Measurements from ENCODE around the gene MRPL36. TPM values are rescaled to one million over a fixed set of nuclear protein-coding genes. Genes with fewer than 3 reads are reported as not detected.

Gene MRPL36
- total and polyA plus RNA-seq, 12 donors = 43.4 to 126 (median 49.8) TPM

DNA sequence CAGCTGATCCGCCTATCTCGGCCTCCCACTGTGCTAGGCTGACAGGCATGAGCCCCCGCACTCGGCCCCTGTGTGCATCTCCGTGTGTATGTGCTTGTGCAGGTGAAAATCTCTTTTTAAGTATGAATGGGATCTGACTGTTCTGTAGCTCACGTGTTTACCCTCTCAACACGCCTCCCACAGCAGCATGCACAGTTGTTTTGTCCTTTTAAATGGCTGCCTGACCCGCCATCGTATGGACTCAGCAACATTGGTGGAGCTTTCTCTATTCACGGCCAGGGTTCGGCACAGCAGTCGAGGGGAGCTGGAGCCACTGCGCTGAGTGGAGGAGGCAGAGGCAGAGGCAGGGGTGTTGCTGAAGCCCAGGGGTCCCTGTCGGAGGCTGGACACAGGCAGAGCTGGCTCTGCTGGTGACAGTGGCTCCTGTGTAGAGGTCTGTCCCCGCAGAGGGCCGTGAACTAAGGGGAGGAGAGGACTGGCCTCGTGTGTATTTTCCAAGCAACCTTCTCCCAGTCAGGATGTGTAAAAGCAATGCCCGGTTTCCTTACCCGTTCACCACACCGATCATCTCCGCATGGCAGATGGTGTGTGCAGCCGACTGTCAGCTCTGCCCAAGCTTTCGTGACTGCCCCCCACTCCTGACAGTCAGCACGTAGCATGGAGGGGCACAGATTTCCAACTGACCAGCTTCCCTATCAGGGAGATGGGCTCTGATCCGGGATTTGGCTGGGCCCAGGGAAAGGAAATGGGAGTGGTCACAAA, 37.3 kb downstream of the MRPL36 start:
- TF ChIP-seq, protein P1, sequence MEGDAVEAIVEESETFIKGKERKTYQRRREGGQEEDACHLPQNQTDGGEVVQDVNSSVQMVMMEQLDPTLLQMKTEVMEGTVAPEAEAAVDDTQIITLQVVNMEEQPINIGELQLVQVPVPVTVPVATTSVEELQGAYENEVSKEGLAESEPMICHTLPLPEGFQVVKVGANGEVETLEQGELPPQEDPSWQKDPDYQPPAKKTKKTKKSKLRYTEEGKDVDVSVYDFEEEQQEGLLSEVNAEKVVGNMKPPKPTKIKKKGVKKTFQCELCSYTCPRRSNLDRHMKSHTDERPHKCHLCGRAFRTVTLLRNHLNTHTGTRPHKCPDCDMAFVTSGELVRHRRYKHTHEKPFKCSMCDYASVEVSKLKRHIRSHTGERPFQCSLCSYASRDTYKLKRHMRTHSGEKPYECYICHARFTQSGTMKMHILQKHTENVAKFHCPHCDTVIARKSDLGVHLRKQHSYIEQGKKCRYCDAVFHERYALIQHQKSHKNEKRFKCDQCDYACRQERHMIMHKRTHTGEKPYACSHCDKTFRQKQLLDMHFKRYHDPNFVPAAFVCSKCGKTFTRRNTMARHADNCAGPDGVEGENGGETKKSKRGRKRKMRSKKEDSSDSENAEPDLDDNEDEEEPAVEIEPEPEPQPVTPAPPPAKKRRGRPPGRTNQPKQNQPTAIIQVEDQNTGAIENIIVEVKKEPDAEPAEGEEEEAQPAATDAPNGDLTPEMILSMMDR (IDR thresholded peaks at IDR 0.05) = no peak
- intact Hi-C loops (cut with DNase I) = loop anchor here (2.0 to 10.0 kb wide), 6 partner anchors 252 to 392 kb away; no protein-coding TSS in a partner anchor
- Histone ChIP-seq H3K4me3 (no peak overlapping the region), H3K27me3 (peaks cover 0 to 47% (median 15%) of the 10 kb centered on the region in 7 donors), H3K4me1 (no peaks in the 10 kb centered on the region), H3K36me3 (no peaks in the 10 kb centered on the region), H3K27ac (no peak overlapping the region), H3K9me3 (peaks cover 0 to 7% (median 0%) of the 10 kb centered on the region in 11 donors)
- DNase-seq (no peak), ATAC-seq (no peak)
- WGBS, 2 donors = 78 to 81% methylated on average over 25 of the region's 25 CpGs

DNA sequence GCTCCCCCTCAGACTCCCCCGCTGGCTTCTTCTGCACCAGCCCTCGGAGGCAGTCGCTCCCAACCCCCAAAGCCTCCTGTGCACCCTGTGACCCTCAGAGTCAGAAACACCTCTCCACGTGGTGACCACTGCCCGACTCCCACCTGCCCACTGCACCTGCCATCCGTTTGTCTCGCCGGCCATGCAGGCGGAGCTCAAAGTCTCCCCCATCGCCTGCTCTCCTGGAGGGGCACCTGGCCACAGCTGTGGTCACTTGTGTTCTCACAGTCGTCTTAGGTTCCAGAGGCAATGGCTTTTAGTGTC, 38.2 kb downstream of the MRPL36 start:
- Histone ChIP-seq H3K9me3 (peaks cover 0 to 7% (median 0%) of the 10 kb centered on the region in 11 donors), H3K27ac (no peak overlapping the region), H3K27me3 (peaks cover 0 to 46% (median 15%) of the 10 kb centered on the region in 7 donors), H3K36me3 (no peaks in the 10 kb centered on the region), H3K4me1 (no peaks in the 10 kb centered on the region), H3K4me3 (no peak overlapping the region)
- intact Hi-C loops (cut with DNase I) = loop anchor here in 8 of 10 donors (5.0 to 10.0 kb wide), 5 partner anchors 253 to 393 kb away; no protein-coding TSS in a partner anchor
- 80 to 89% methylated on average over 11 of the region's 11 CpGs for WGBS, 2 donors
- TF ChIP-seq, protein P1 (IDR thresholded peaks at IDR 0.05) = no peak
- no peak for DNase-seq
- ATAC-seq = no peak

DNA sequence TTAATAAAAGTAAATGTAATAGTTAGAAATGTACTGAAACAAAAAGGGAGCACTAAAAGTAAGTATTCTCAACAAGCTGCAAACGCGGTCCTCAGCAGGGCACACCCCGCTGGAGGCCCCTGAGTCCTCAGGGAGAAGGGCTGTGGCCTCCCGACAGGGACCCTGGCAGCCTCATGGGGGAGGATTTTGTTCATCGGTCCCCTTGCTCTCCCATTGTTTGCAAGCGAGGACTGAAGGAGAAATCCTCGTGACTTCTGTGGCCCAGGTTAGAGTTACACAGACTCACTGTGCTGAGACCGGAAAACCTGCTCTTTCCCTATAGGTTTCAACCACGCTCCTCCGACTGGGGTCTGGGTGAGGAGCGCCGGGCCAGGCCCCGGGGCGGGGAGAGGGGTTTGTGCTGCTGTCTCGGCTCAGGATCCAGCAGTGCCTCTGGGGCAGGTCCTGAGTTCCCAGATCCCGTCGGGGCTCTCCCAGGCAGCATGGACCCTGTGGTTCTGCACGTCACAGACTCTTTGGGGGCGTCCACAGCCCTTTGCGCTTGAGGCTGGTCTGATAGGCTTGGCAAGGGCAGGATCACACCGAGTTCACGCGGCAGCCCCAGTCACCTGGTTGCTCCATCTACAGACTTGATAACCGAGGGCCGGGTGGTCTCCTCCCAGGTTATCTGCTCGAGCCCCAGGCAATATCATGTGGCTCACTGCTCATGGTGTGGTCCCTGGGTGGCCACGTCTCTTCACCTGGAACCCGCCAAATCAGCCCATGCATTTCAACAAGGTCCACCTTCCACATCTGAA, 38.8 kb downstream of the MRPL36 start:
- TF ChIP-seq, protein P1 (IDR thresholded peaks at IDR 0.05) = no peak
- Histone ChIP-seq H3K27ac (no peak overlapping the region), H3K4me1 (no peaks in the 10 kb centered on the region), H3K36me3 (no peaks in the 10 kb centered on the region), H3K4me3 (no peak overlapping the region), H3K27me3 (peaks cover 0 to 46% (median 14%) of the 10 kb centered on the region in 7 donors), H3K9me3 (peaks cover 0 to 7% (median 0%) of the 10 kb centered on the region in 11 donors)
- WGBS, 2 donors = 75 to 76% methylated on average over 28 of the region's 28 CpGs
- no peak for ATAC-seq
- intact Hi-C loops (cut with DNase I) = loop anchor here in 8 of 10 donors (5.0 to 10.0 kb wide), 5 partner anchors 254 to 394 kb away; no protein-coding TSS in a partner anchor
- DNase-seq = no peak

DNA sequence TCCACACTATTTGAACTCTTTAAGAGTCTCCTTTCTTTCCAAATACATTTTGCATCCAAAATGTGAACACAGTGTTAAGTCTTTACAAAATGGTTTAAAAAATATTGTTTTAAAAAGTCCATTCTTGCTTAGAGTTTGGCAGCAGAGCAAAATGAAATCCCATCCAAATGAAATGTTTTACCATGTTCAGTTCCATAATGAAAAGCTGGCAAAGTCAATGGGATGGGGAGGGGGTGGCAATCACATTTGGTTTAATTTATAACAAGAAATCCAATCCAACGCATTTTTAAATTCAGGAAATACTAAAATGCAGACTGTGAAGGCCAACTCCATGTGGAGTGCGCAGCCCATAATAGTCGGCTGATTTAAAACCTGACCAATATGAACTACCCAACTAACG, 39.4 kb downstream of the MRPL36 start:
- intact Hi-C loops (cut with DNase I) = loop anchor here in 8 of 10 donors (5.0 to 10.0 kb wide), 5 partner anchors 255 to 395 kb away; no protein-coding TSS in a partner anchor
- Histone ChIP-seq H3K27ac (no peak overlapping the region), H3K36me3 (no peaks in the 10 kb centered on the region), H3K4me1 (no peaks in the 10 kb centered on the region), H3K27me3 (peaks cover 0 to 42% (median 9%) of the 10 kb centered on the region in 7 donors), H3K9me3 (peaks cover 0 to 7% (median 0%) of the 10 kb centered on the region in 11 donors), H3K4me3 (no peak overlapping the region)
- ATAC-seq (no peak), DNase-seq (no peak)
- WGBS, 2 donors = 88 to 92% methylated on average over 4 of the region's 4 CpGs
- TF ChIP-seq, protein P1 (IDR thresholded peaks at IDR 0.05) = no peak

Measured in heart right ventricle (tissue), 16 donors.